ENCODE data around the gene GPR152.

- TF ChIP-seq, protein P1, sequence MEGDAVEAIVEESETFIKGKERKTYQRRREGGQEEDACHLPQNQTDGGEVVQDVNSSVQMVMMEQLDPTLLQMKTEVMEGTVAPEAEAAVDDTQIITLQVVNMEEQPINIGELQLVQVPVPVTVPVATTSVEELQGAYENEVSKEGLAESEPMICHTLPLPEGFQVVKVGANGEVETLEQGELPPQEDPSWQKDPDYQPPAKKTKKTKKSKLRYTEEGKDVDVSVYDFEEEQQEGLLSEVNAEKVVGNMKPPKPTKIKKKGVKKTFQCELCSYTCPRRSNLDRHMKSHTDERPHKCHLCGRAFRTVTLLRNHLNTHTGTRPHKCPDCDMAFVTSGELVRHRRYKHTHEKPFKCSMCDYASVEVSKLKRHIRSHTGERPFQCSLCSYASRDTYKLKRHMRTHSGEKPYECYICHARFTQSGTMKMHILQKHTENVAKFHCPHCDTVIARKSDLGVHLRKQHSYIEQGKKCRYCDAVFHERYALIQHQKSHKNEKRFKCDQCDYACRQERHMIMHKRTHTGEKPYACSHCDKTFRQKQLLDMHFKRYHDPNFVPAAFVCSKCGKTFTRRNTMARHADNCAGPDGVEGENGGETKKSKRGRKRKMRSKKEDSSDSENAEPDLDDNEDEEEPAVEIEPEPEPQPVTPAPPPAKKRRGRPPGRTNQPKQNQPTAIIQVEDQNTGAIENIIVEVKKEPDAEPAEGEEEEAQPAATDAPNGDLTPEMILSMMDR (IDR thresholded peaks at IDR 0.05) = no peak
- TF ChIP-seq POLR2A (IDR thresholded peaks at IDR 0.05) = no peak
These were observed 20.4 kb upstream of the GPR152 start for GRCh38 chr11:67472882-67473281.
